Neural progenitor cell (in vitro differentiated cells): ENCODE results near the gene POC5. TPM values are rescaled to one million over a fixed set of nuclear protein-coding genes. Genes with fewer than 3 reads are reported as not detected.

Experiments
- DNase-seq: peaks from one replicate; pipeline ENCODE4 v3.0.0-alpha.2; 2016; ENCODE audit warnings: low spot score
- H2AFZ ChIP-seq: fragments of 200-600 bp; sonication (generic); replicated peaks from 2 replicates; pipeline ENCODE4 v1.6.1; 2016; ENCODE audit warnings: antibody characterized with exemption
- H3F3A ChIP-seq: fragments of 200-600 bp; sonication (generic); 2 replicates; pipeline ENCODE4 v1.6.1; 2016; ENCODE audit warnings: antibody characterized with exemption, low read depth
- H3K27ac ChIP-seq: fragments of 200-600 bp; sonication (generic); 2 replicates; pipeline ENCODE4 v1.5.1; 2016; ENCODE audit warnings: mild to moderate bottlenecking
- H3K27me3 ChIP-seq: fragments of 200-600 bp; sonication (generic); 2 replicates; pipeline ENCODE4 v1.6.1; 2016; ENCODE audit warnings: mild to moderate bottlenecking, moderate library complexity
- H3K36me3 ChIP-seq: fragments of 200-600 bp; sonication (generic); 2 replicates; pipeline ENCODE4 v1.5.1; 2016
- H3K4me1 ChIP-seq: fragments of 200-600 bp; sonication (generic); 2 replicates; pipeline ENCODE4 v1.6.1; 2016; ENCODE audit warnings: mixed run types
- H3K4me2 ChIP-seq: fragments of 200-600 bp; sonication (generic); 2 replicates; pipeline ENCODE4 v1.6.1; 2016
- H3K4me3 ChIP-seq: fragments of 200-600 bp; sonication (generic); 2 replicates; pipeline ENCODE4 v1.5.1; 2016
- H3K79me2 ChIP-seq: fragments of 200-600 bp; sonication (generic); 2 replicates; pipeline ENCODE4 v1.6.1; 2016; ENCODE audit warnings: low read depth
- H3K9ac ChIP-seq: fragments of 200-600 bp; sonication (generic); 2 replicates; pipeline ENCODE4 v1.6.1; 2016
- H3K9me3 ChIP-seq: fragments of 200-600 bp; sonication (generic); 2 replicates; pipeline ENCODE4 v1.5.1; 2016; ENCODE audit warnings: low read depth
- H4K20me1 ChIP-seq: fragments of 200-600 bp; sonication (generic); 2 replicates; pipeline ENCODE4 v1.6.1; 2016; ENCODE audit warnings: low read depth
- H3K27ac Mint-ChIP-seq: 3 replicates; pipeline ENCODE4 v1.8.0; 2021; ENCODE audit warnings: mixed read lengths
- H3K27me3 Mint-ChIP-seq: 2 replicates; pipeline ENCODE4 v1.8.0; 2022; ENCODE audit warnings: low read depth, mild to moderate bottlenecking, inconsistent platforms, moderate library complexity, mixed read lengths; ENCODE audit not compliant: insufficient read depth
- H3K36me3 Mint-ChIP-seq: 3 replicates; pipeline ENCODE4 v1.8.0; 2021; ENCODE audit warnings: mixed read lengths
- H3K4me1 Mint-ChIP-seq: 3 replicates; pipeline ENCODE4 v1.8.0; 2021; ENCODE audit warnings: mixed read lengths
- H3K4me3 Mint-ChIP-seq: 3 replicates; pipeline ENCODE4 v1.8.0; 2021; ENCODE audit warnings: mild to moderate bottlenecking, moderate library complexity, mixed read lengths
- H3K9me3 Mint-ChIP-seq: 3 replicates; pipeline ENCODE4 v1.8.0; 2020; ENCODE audit warnings: mixed read lengths
- EZH2 ChIP-seq: fragments of 200-600 bp; sonication (generic); IDR thresholded peaks from 2 replicates; pipeline ENCODE4 v1.6.1; 2017; ENCODE audit warnings: antibody characterized with exemption, mild to moderate bottlenecking, moderate library complexity
- EZH2phosphoT487 ChIP-seq: fragments of 200-600 bp; sonication (generic); IDR thresholded peaks from 2 replicates; pipeline ENCODE4 v1.6.1; 2017; ENCODE audit warnings: antibody characterized with exemption
- total RNA-seq: library from RNA; depleted of rRNA; stranded (reverse); fragments of >200 nt; gene quantifications from 2 replicates; pipeline ENCODE4 v1.2.3, GENCODE V29; 2015; ENCODE audit warnings: low replicate concordance
- TF ChIP-seq, protein P1 (sequence below): fragments of 200-600 bp; sonication (generic); IDR thresholded peaks from 2 replicates; pipeline ENCODE4 v1.5.1; 2017; ENCODE audit warnings: antibody characterized with exemption, mild to moderate bottlenecking

The POC5 gene
- total RNA-seq, 1 donor from 2014 or later: 58.2 TPM

DNA sequence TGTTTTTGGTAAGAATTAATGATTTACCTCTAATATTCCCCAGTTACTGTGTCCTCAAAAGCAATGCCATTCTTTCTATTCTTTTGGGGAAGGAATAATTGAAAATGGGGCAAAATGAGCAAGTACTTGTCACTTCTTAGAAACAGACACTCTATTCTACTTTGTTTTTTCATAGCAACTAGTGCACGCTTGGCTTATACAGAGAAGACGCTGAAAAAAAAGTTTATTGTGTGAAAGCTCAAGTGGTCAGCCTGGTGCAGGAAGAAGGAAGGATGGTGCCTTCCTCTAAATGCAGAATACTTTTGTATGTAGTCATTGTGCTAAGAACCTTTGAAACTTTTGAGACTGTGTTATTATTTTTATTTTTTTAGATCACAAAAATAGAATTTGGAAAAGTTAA is 76.4 kb downstream of the POC5 start:
- Histone ChIP-seq H3K4me3 (no peak overlapping the region), H3K4me1 (no peaks in the 10 kb centered on the region), H3K9ac (no peak overlapping the region), H3K9me3 (no peaks in the 10 kb centered on the region), H3K4me2 (no peak overlapping the region), H3K27me3 (no peaks in the 10 kb centered on the region), H3K79me2 (no peaks in the 10 kb centered on the region), H2AFZ (no peak overlapping the region), H3K27ac (no peak overlapping the region), H3K36me3 (no peaks in the 10 kb centered on the region), H3F3A (no peaks in the 10 kb centered on the region), H4K20me1 (no peaks in the 10 kb centered on the region)
- no peak overlapping the region for H3K4me3 Mint-ChIP-seq
- no peaks in the 10 kb centered on the region for H3K27me3 Mint-ChIP-seq
- H3K27ac Mint-ChIP-seq: no peak overlapping the region
- peaks cover 2% of the 10 kb centered on the region for H3K9me3 Mint-ChIP-seq
- DNase-seq: no peak
- H3K36me3 Mint-ChIP-seq: no peaks in the 10 kb centered on the region
- H3K4me1 Mint-ChIP-seq: no peaks in the 10 kb centered on the region
- TF ChIP-seq EZH2phosphoT487: no peak
- TF ChIP-seq, protein P1, sequence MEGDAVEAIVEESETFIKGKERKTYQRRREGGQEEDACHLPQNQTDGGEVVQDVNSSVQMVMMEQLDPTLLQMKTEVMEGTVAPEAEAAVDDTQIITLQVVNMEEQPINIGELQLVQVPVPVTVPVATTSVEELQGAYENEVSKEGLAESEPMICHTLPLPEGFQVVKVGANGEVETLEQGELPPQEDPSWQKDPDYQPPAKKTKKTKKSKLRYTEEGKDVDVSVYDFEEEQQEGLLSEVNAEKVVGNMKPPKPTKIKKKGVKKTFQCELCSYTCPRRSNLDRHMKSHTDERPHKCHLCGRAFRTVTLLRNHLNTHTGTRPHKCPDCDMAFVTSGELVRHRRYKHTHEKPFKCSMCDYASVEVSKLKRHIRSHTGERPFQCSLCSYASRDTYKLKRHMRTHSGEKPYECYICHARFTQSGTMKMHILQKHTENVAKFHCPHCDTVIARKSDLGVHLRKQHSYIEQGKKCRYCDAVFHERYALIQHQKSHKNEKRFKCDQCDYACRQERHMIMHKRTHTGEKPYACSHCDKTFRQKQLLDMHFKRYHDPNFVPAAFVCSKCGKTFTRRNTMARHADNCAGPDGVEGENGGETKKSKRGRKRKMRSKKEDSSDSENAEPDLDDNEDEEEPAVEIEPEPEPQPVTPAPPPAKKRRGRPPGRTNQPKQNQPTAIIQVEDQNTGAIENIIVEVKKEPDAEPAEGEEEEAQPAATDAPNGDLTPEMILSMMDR: no peak
- no peak for TF ChIP-seq EZH2

DNA sequence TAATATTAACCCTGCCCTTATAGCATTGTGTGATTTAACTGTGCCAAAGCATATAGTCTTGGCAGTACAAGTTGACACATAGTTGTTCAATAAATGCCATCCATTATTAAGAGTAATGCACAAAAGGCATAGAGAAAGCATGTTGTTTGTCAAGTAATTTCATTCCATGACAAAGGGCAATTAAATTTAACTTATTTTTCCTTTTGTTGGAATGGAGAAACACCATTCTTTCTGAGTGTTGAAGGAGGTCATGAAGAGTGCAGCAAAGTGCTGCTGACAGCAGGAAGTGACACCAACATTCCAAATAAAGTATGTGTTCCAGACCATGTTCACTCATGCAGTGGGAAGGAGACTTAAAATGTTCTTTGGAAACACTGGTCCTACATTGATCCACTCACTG is 76.8 kb downstream of the POC5 start:
- Mint-ChIP-seq H3K27me3 (no peaks in the 10 kb centered on the region), H3K4me1 (no peaks in the 10 kb centered on the region), H3K9me3 (peaks cover 2% of the 10 kb centered on the region), H3K27ac (no peak overlapping the region), H3K4me3 (no peak overlapping the region), H3K36me3 (no peaks in the 10 kb centered on the region)
- no peak for TF ChIP-seq EZH2phosphoT487
- TF ChIP-seq EZH2: no peak
- TF ChIP-seq, protein P1: no peak
- H2AFZ ChIP-seq: no peak overlapping the region
- H3K36me3 ChIP-seq: no peaks in the 10 kb centered on the region
- H3K4me2 ChIP-seq: no peak overlapping the region
- H3K9ac ChIP-seq: no peak overlapping the region
- H3K4me3 ChIP-seq: no peak overlapping the region
- H3K4me1 ChIP-seq: no peaks in the 10 kb centered on the region
- no peak overlapping the region for H3K27ac ChIP-seq
- H3K9me3 ChIP-seq: no peaks in the 10 kb centered on the region
- no peaks in the 10 kb centered on the region for H3K27me3 ChIP-seq
- no peaks in the 10 kb centered on the region for H3F3A ChIP-seq
- DNase-seq: no peak
- no peaks in the 10 kb centered on the region for H3K79me2 ChIP-seq
- H4K20me1 ChIP-seq: no peaks in the 10 kb centered on the region

DNA sequence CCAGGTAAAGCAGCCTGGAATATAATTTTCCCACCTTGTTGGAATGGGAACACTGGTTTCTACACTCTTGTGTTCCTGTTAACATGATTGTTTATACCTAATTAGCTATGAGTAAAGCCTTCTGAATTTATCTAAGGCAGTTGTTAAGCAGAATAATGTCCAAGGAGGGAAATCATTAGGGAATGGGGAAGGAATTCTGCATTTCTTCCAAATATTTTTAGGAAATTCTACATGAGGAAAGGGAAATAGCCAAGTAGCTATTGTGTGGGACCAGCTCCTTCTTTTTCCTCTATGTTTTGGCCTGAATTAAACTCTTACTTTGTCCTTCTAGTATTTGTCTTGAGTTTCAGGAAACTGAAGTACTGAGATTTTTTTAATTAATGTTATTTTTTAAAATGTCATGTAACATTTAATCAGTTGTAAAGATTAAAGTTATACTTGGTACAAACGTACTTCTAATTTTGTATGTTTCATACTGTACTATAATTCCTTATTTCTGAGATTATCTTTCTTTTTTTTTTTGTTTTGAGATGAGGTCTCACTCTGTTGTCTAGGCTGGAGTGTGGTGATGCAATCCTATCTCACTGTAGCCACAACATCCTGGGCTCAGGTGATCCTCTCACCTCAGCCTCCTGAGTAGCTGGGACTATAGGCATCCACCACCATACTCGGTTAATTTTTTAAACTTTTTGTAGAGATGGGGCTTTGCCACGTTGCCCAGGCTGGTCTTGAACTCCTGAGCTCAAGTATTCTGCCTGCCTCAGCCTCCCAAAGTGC is 77.5 kb downstream of the POC5 start:
- Mint-ChIP-seq H3K27me3 (no peaks in the 10 kb centered on the region), H3K4me3 (no peak overlapping the region), H3K36me3 (no peaks in the 10 kb centered on the region), H3K4me1 (no peaks in the 10 kb centered on the region), H3K9me3 (peaks cover 2% of the 10 kb centered on the region), H3K27ac (no peak overlapping the region)
- Histone ChIP-seq H3F3A (no peaks in the 10 kb centered on the region), H3K4me3 (no peak overlapping the region), H3K4me1 (no peaks in the 10 kb centered on the region), H3K79me2 (no peaks in the 10 kb centered on the region), H3K9me3 (no peaks in the 10 kb centered on the region), H3K27me3 (no peaks in the 10 kb centered on the region), H3K9ac (no peak overlapping the region), H3K36me3 (no peaks in the 10 kb centered on the region), H3K4me2 (no peak overlapping the region), H2AFZ (no peak overlapping the region), H4K20me1 (no peaks in the 10 kb centered on the region), H3K27ac (no peak overlapping the region)
- TF ChIP-seq EZH2phosphoT487: no peak
- no peak for TF ChIP-seq EZH2
- TF ChIP-seq, protein P1: no peak
- no peak for DNase-seq
